Amniotic stem cell (primary cell): ENCODE measurements around the gene ATP2B3.

ENCODE experiments used
- DNase-seq: peaks from one replicate; lab custom pipeline; 2025; lab: John Stamatoyannopoulos, UW

ATP2B3 gene

GRCh38 chrX:153611298-153612095 is 94.1 kb downstream of the ATP2B3 start:
- DNase-seq, result no peak

GRCh38 chrX:153612413-153612812 is 95.0 kb downstream of the ATP2B3 start:
- no peak for DNase-seq

- no peak for DNase-seq
Observed at GRCh38 chrX:153614818-153615217, 97.4 kb downstream of the ATP2B3 start.

DNA sequence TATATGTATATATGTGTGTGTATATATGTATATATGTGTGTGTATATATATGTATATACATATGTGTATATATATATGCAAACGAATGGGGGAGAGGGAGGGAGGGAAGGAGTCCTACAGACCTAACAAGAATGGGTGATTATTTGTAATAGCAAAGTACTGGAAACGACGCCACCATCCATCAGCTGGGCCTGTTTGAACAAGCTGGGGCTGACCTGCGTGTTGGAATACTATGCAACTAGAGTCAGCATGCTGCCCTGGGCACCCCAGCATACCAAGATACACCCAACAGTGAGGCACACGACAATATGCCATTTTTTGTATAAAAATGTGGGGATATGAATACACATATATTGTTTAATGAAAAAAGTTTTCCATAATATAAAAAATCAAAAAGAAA is 103.1 kb downstream of the ATP2B3 start:
- no peak for DNase-seq

- no peak for DNase-seq
Observed at GRCh38 chrX:153621949-153622598, 104.6 kb downstream of the ATP2B3 start.

- no peak for DNase-seq
Observed at GRCh38 chrX:153622661-153623309, 105.3 kb downstream of the ATP2B3 start.

DNA sequence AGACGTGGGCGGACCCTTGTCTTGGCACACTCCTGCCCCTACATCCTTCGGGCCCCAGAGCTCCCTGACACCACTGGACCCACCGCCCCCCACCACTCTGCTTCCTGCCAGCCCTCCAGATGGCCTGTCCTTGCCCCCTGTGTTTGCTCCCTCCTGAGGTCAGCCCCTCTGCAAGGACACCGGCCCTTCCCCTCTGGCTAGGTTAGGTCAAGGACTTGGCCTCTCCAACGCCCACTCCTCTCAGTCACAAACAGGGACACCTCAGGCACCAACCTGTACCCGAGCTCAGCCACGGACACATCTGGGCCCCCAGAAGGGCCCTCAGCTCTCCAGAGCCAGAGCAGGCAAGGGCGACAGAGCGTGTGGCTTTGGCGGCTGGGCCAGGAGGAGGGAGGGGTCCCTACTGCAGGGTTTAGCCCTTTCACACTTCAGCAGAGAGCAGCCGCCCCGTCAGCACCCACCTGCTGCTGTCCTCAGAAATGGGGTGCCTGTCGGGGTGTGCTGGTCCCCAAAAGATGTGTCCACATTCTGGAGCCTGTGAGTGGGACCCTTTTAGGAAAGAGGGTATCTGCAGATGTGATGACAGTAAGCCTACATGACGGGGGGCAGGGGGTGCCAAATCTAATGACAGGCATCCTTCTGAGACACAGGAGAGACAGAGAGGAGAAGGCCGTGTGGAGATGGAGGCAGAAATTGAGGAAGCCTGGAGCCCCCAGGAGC is 106.0 kb downstream of the ATP2B3 start:
- no peak for DNase-seq

DNA sequence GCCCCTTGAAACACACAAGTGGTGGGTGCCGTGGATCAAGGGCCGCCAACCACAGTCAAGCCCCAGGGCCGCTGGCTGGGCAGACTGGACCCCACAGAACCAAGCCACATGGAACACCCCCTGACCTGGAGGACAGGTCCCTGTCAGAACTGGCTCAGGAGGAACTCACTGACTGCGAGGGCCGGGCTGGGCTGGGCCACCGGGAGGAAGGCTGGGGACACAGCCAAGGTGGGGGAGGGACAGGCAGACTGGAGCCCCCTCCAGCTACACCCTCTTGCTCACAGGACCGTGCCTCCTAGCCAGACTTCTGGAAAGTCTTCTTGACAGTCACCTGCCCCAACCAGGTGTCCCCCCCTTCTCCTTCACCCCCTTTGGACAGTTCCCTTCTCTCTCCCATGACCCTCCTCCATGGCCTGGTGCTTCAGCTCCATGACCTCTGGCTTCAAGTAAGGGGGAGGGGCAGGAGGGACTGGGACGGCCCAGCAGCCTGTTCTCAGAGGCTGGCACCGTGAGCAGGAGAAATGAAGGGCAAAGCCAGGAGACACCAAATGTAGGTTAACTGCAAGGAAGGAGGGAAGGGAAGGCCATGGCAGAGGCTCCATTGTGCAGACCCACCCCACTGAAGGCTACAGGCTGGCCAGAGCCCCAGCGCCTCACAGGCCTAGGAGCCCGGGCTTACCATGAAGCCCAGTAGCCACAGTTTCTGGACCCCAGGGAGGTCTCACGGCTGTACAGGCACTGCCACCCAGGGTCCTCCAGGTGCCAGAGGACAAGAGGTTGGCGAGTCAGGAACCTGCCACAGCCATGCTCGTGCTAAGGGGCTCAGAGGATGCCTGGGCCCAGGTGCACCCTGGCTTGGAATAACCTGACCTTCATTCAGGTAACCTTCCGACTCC is 107.0 kb downstream of the ATP2B3 start:
- no peak for DNase-seq

DNA sequence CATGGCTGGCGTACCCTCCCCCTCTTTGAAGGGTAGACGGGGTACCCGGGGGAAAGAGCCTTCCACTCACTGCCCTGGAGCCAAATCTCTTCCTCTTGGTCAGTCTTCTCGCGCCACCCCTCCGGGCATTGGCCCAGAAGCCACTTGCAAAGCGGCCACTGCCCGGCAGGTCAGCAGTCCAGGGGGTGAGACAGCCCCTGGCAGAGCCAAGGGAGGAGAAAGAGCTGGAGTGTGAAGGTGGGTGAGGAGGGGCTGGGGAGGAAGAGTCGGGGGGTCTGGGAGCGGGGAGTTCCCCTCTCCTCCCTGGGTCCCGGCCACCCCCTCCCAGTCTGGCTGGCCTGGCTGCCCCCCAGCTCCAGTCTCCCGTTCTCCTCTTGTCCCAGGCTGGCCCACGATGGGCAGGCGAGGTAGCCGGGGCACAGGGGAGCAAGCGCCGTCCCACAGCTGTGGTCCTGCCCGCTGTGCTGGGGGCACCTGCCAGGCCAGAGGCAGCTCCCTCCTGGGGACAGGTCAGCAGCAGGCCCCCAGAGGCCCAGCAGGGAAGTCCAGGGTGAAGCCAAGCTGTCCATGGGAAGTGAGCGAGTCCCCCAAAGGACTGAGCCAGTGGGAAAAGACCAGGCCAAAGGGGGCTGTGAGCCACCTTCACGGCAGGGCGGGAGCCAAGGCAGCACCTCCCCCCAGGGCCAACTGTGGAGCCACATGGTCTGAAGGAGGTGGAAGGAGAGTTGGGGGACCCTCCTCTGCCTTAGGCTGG is 108.0 kb downstream of the ATP2B3 start:
- DNase-seq, result no peak

DNA sequence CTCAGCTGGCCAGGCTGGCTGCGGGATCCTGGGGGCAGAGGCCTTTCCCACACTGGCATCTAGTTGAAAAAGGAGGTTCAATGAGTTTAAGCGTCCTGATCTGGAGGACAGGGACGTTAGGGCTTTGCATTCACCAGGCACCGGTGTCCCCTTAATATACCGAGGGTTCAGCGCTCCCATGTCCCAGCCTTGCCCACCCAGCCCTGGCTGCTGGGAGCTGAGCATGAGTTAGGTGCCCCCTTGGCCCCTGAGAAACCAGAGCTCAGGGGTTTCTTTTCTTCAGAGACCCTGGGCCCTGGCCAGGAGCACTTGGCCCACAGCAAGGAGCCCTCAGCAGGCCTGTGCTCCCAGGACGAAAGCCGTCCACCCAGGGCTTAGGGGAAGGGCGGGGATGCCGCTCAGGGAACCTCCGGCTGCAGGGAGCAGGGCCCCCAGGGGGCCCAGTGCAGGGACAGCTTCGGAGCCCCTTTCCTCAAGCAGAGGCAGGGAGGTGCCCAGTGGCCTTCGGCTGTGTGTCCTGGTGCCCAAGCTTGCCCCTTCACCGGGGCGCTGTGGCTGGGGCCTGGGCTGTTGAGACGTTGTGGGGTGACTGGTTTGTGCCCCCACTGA is 108.7 kb downstream of the ATP2B3 start:
- DNase-seq, result no peak

GRCh38 chrX:153626863-153627674 is 109.6 kb downstream of the ATP2B3 start:
- no peak for DNase-seq

DNA sequence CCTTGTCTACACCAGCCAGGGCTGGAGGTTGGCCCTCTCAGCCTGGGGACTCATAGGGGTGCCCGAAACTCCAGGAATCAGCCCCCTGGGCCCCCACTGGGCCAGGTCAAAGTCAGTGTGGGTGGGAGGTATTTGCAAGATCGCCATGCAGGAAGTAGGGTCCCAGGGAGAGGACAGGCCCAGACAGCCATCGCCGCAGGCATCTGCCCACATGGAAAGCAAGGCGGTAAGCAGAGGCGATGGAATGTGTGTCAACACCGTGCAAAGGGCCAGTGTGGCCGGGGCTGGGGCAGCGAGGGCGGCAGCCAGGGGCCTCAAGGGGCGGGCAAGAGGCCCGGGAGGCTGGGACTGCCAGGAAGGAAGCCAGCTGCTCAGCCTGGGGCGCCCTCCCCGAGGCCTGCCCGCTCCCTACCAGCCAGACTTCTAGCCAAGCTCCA is 110.3 kb downstream of the ATP2B3 start:
- DNase-seq, result no peak

- no peak for DNase-seq
Observed at GRCh38 chrX:153628129-153628528, 110.7 kb downstream of the ATP2B3 start.

DNA sequence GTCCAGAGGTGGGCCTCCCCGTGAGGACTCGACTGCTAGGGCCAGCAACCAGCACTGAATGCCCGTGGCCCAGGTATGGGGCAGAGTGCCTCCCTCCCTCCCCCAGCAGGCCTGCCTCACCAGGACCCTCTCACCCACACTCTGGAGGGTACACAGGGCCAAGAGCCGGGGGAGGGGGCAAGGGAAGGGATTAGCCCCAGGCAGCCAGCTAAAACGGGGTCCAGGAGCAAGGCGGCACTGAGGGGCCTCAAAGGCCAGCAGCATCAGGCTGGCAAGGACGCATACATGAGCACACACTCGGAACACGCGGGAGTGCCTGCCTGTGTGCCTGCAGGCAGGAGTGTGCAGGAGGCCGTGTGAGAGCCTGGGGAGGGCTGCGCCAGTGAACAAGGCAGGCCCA is 111.2 kb downstream of the ATP2B3 start:
- DNase-seq, result no peak

DNA sequence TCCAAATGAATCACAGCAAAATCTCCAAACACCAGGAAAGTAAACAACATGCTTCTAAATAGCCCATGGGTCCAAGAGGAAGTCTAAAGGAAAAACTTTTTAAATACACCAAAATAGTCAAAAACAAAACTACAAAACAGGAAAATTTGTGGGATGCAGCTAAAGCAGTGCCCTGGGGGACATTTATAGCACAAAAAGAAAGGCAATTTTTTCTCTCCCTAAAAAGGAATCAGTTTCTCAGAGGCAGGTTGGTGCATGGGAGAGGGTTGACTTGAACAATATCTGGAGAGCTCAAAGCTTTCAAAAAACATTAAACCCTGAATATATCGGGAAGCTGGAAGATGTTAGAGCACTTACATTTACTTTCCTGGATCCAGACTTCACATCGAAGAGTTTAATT is 113.9 kb downstream of the ATP2B3 start:
- no peak for DNase-seq

- DNase-seq, result no peak
Observed at GRCh38 chrX:153631907-153632594, 114.6 kb downstream of the ATP2B3 start.
